ENCODE results near the gene ELP2.

The ELP2 gene

GRCh38 chr18:36215577-36215976 is 85.9 kb downstream of the ELP2 start:
- Histone ChIP-seq H3K27me3 (ENCODE audit: insufficient read depth, low read depth) (no peaks in the 10 kb centered on the region), H3K4me1 (ENCODE audit: low read depth, poor library complexity, severe bottlenecking) (no peaks in the 10 kb centered on the region), H3K27ac (no peak overlapping the region), H4K20me1 (ENCODE audit: insufficient read depth) (no peaks in the 10 kb centered on the region), H3K9ac (no peak overlapping the region), H3K4me3 (IDR thresholded peaks at IDR 0.05; ENCODE audit: insufficient read depth, low read depth, low read length) (no peak overlapping the region), H2AFZ (ENCODE audit: low read depth) (no peak overlapping the region), H3K4me2 (no peak overlapping the region), H3K79me2 (ENCODE audit: insufficient read depth, low read depth) (no peaks in the 10 kb centered on the region), H3K36me3 (ENCODE audit: insufficient read depth) (no peaks in the 10 kb centered on the region)
- no peak for TF ChIP-seq CTCF (conservative IDR thresholded peaks at IDR 0.05; ENCODE audit: low read depth, low read length)

- Histone ChIP-seq H3K36me3 (ENCODE audit: insufficient read depth) (no peaks in the 10 kb centered on the region), H4K20me1 (ENCODE audit: insufficient read depth) (no peaks in the 10 kb centered on the region), H3K27ac (no peak overlapping the region), H3K9ac (no peak overlapping the region), H3K4me3 (IDR thresholded peaks at IDR 0.05; ENCODE audit: insufficient read depth, low read depth, low read length) (no peak overlapping the region), H2AFZ (ENCODE audit: low read depth) (no peak overlapping the region), H3K79me2 (ENCODE audit: insufficient read depth, low read depth) (no peaks in the 10 kb centered on the region), H3K4me2 (no peak overlapping the region), H3K27me3 (ENCODE audit: insufficient read depth, low read depth) (no peaks in the 10 kb centered on the region), H3K4me1 (ENCODE audit: low read depth, poor library complexity, severe bottlenecking) (no peaks in the 10 kb centered on the region)
- TF ChIP-seq CTCF (conservative IDR thresholded peaks at IDR 0.05; ENCODE audit: low read depth, low read length) = no peak
Observed at GRCh38 chr18:36217348-36217747, 87.6 kb downstream of the ELP2 start.

GRCh38 chr18:36229188-36229587 is 99.5 kb downstream of the ELP2 start:
- no peaks in the 10 kb centered on the region for H3K79me2 ChIP-seq (ENCODE audit: insufficient read depth, low read depth)
- H3K9ac ChIP-seq = no peak overlapping the region

More at GRCh38 chr18:36229188-36229587, 99.5 kb downstream of the ELP2 start:
- H3K4me1 ChIP-seq (ENCODE audit: low read depth, poor library complexity, severe bottlenecking) = no peaks in the 10 kb centered on the region
- no peaks in the 10 kb centered on the region for H3K36me3 ChIP-seq (ENCODE audit: insufficient read depth)
- no peak overlapping the region for H2AFZ ChIP-seq (ENCODE audit: low read depth)
- no peak overlapping the region for H3K4me3 ChIP-seq (IDR thresholded peaks at IDR 0.05; ENCODE audit: insufficient read depth, low read depth, low read length)
- TF ChIP-seq CTCF (conservative IDR thresholded peaks at IDR 0.05; ENCODE audit: low read depth, low read length) = no peak
- H3K27me3 ChIP-seq (ENCODE audit: insufficient read depth, low read depth) = no peaks in the 10 kb centered on the region
- H3K4me2 ChIP-seq = no peak overlapping the region
- no peak overlapping the region for H3K27ac ChIP-seq
- no peaks in the 10 kb centered on the region for H4K20me1 ChIP-seq (ENCODE audit: insufficient read depth)

Data from KMS-11 (cell line).